HG03439 (cell line): Measurements from ENCODE around the gene TMTC1.

Experiments
- ATAC-seq: cut with Tn5 transposase; IDR thresholded peaks from one replicate; pipeline ENCODE4 v1.9.1; 2021; ENCODE audit warnings: mild to moderate bottlenecking, moderate library complexity; ENCODE audit not compliant: unreplicated experiment

TMTC1 gene

DNA sequence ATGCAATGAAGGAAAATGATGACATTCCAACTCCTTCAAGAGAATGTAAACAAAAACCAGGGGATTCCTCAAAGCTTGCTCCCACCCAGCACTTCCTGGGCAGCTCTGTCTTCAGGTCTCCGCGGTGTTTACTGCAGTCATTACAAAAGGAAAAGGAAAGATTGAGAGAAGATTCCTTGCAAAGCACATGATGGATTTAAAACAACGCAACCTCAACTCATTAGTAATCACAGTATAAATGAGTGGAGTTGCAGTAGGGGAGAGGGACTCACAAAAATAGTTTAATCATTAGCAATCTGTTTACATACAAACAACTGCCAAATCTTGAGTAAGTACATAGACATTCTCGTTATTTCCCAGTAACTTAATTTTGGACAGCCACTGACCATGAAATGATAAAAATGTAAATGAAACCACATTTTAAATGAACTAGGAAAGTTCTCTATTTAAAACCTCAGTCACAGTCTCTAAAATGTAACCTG lies 236.6 kb downstream of the TMTC1 start:
- no peak for ATAC-seq

GRCh38 chr12:29546000-29546399 lies 237.7 kb downstream of the TMTC1 start:
- no peak for ATAC-seq

GRCh38 chr12:29545102-29545467 lies 238.7 kb downstream of the TMTC1 start:
- ATAC-seq, result no peak

DNA sequence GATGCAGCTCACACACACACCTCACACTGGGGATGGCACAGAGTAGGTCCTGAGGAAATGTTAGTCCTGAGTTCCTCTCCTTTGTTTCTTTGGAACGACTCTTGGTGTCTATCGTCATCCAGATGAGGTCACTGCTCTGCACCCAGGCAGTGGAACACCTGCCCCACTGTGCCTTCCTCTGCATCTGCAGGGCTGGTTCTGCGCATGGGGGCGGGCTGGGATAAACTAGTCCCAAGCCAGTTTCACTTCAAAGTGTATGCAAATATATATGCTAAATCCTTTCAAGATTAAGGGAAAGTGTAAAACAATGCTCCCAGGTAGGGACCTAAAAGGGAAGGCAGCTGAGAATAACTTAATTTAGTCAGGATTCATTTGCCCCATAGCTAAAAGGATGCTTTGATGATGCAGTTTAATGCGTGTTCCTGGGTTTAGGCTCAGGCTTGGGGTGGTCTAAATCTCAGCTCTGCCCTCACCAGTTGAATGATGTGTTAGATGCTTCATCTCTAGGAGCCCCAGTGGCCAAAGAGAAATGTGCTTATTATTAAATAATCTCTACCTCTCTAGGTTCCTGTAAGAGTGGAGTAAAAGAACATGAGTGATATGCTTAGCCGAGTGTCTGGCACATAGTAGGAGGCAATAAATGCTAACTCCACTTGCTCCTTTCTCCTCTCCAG lies 239.2 kb downstream of the TMTC1 start:
- no peak for ATAC-seq

GRCh38 chr12:29543036-29543435 lies 240.7 kb downstream of the TMTC1 start:
- no peak for ATAC-seq

DNA sequence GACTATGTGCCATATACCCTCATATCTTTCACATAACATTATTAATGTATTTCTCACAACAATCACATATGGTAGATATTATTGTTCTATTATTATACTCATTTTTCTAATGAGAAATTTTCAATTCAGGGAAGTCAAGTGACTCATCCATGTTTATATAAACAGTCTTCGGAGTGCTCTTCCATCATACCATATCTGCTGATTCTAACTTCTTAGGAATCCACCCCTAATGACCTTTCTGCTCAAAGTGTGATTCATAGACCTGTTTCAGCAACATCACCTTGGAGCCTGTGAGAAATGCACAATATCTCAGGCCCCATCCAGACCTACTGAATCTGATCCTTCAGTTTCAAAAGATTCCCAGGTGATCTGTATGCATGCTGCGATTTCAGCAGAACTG lies 246.4 kb downstream of the TMTC1 start:
- ATAC-seq, result no peak

GRCh38 chr12:29534935-29535334 lies 248.8 kb downstream of the TMTC1 start:
- ATAC-seq, result no peak

DNA sequence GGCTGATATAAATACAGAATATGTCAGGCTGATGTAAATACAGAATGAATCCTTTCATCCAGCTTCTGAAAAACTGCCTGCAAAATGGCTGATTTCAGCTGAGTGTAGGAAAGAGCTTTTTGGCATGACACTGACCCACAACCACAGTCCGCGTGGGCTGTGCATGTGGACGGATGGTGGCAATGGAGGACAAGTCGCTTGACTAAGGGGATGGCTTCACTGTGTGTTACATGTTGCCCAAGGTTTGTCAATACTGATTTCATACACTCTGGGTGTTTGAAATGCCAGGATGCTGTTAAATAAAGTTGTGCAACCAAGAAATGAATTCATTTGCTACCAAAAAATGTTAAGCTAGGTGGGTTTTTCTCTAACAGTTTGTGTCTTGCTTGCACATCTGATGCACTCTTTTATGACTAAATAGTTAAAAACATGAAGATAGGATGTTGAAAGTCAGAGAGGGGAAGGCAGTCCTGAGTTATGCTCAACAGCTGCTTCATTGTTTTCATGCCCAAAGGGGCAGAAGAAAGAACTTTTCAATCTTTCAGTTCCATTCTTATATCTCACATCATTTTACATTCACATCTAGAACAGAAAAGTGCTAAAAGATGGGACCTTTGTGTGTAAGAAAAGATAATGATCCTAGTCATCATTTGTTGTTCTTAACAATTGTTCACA lies 249.8 kb downstream of the TMTC1 start:
- ATAC-seq, result no peak

- ATAC-seq, result no peak
These were observed 252.3 kb downstream of the TMTC1 start for GRCh38 chr12:29531471-29531870.

- ATAC-seq, result no peak
These were observed 253.3 kb downstream of the TMTC1 start for GRCh38 chr12:29530436-29530835.

DNA sequence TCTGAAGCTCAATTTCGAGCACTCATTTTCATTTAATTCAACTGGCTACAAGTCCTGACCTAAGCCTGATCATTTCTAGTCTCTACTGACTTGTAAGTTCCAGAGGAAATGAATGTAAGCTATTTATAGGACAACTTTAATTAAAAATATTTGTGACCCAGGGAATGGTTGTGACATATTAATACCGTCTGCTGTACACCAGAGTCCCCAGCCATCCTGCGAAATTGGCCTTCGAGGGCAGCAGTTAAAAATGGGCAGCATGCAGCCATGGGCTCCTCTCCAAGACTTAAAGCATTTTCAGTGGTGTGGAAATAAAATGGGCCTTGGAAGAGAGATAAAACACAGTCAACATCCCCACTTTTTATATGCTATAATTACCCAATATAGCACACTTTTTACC lies 255.6 kb downstream of the TMTC1 start:
- ATAC-seq, result no peak

DNA sequence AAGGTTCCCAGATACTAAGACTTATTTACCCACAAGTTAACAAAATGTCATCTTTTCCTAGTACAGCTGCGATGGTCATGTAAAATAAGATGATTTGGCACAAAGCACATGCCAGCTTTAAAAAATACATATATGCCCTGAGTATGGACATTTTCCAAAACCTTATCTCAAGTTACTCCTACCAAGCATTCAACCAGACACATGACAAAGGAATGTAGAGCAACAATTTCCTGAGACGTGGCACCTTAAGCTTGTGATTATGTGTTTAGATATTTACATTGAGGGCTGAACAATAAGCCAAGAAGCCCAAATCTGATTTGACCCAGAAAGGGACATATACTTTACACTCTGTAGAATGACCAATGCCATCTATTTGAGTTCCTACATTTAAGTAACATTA lies 261.8 kb downstream of the TMTC1 start:
- ATAC-seq, result no peak

- ATAC-seq, result no peak
These were observed 264.1 kb downstream of the TMTC1 start for GRCh38 chr12:29519585-29520182.

DNA sequence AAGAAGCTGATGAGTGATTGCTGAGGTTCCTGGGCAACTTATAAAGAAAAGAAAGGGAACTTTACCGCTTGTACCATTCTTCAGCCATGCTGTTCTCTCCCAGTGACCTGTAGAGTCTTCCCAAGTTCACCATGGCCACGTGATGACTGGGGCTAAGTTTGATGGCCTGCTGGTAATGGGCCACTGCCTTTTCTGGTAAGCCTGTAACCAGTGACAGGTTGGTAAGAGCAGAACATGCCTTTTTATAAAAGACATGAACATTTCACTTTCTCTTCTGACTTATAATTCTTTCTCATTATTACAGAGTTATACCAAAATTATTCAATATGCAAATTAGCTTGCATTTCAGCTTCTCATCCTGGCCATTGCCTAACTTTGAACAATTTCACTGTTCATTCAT lies 265.3 kb downstream of the TMTC1 start:
- no peak for ATAC-seq

GRCh38 chr12:29517264-29517663 lies 266.5 kb downstream of the TMTC1 start:
- no peak for ATAC-seq

GRCh38 chr12:29516431-29516875 lies 267.3 kb downstream of the TMTC1 start:
- no peak for ATAC-seq

- no peak for ATAC-seq
These were observed 273.1 kb downstream of the TMTC1 start for GRCh38 chr12:29510591-29511185.

- no peak for ATAC-seq
These were observed 274.2 kb downstream of the TMTC1 start for GRCh38 chr12:29509503-29509902.

DNA sequence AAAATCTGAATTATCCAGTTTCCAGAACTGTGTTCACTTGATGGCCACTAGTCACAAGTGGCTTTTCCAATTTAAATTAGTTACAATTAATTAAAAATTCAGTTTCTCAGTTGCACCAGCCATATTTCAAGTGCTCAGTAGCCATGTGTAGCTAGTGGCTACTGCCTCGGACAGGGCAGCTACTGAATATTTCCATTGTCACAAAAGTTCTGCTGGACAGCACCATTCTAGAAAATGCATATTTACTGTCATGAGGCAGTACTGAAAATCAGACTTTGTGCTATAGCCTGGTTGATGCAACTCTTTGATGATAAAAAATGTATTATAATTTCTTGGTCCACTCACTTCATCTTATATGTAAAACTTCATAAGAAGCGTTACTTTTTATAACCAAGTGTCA lies 274.8 kb downstream of the TMTC1 start:
- no peak for ATAC-seq

- no peak for ATAC-seq
These were observed 278.6 kb downstream of the TMTC1 start for GRCh38 chr12:29505122-29505521.

DNA sequence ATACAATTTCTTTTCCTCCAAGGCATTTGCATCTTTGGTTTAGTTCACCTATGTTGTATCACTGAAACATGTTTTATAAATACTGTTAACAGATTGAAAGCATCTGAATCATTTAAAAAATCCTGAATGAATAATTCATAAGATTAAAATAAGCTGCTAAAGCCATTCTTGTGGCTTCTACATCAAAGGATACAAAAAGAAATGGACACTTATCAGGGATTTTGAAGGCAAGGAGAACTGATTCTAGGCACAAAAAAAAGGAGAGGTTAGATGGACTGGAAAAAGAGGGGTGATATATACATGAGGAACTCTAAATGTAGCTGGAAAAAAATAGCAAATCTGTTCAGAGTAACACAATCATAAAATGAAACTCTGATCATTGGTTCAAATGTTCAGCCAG lies 280.5 kb downstream of the TMTC1 start:
- ATAC-seq, result no peak

- ATAC-seq, result no peak
These were observed 284.5 kb downstream of the TMTC1 start for GRCh38 chr12:29499235-29499634.
